ENCODE data around the gene TMEM129.

Gene TMEM129

GRCh38 chr4:1760521-1761071, 39.5 kb upstream of the TMEM129 start:
- ChIA-PET POLR2A (no interaction called here), CTCF (no interaction called here)
- H3K4me1 ChIP-seq (ENCODE audit: control insufficient read depth, insufficient read depth, low read length): no peaks in the 10 kb centered on the region
- H3K27ac ChIP-seq (ENCODE audit: extremely low read depth, low read depth, low read length): no peak overlapping the region
- no peak overlapping the region for H3K4me3 ChIP-seq (ENCODE audit: low read depth, low read length)
- H3K9me3 ChIP-seq (ENCODE audit: control insufficient read depth, insufficient read depth, low read depth, low read length): no peaks in the 10 kb centered on the region
- no peaks in the 10 kb centered on the region for H3K36me3 ChIP-seq (ENCODE audit: control insufficient read depth in 2 of 2, insufficient read depth in 1 of 2, low read length in 2 of 2)
- TF ChIP-seq ZNF169 (tag by site-specific recombination; IDR thresholded peaks at IDR 0.05) (no peak), ZNF174 (tag by site-specific recombination; IDR thresholded peaks at IDR 0.05) (no peak), EGR2 (tag by site-specific recombination; IDR thresholded peaks at IDR 0.05; ENCODE audit: low read depth) (peak; percentile 9; the same call in 1 of the 2 replicates), ZNF529 (tag by site-specific recombination; IDR thresholded peaks at IDR 0.05; ENCODE audit: insufficient replicate concordance) (no peak), ZNF248 (tag by site-specific recombination; IDR thresholded peaks at IDR 0.05) (no peak), KLF1 (tag by site-specific recombination; IDR thresholded peaks at IDR 0.05) (peak; percentile 91), ZFP37 (tag by site-specific recombination; IDR thresholded peaks at IDR 0.05) (no peak), IKZF3 (tag by site-specific recombination; IDR thresholded peaks at IDR 0.05) (no peak), ZNF2 (tag by site-specific recombination; IDR thresholded peaks at IDR 0.05) (no peak), SP2 (tag by site-specific recombination; IDR thresholded peaks at IDR 0.05) (peak; percentile 41; the same call in 1 of the 2 replicates), GFI1B (tag by site-specific recombination; IDR thresholded peaks at IDR 0.05) (no peak), ZNF362 (tag by site-specific recombination; IDR thresholded peaks at IDR 0.05) (no peak), HOXC10 (CRISPR knock-in tag; IDR thresholded peaks at IDR 0.05) (no peak), RBAK (tag by site-specific recombination; IDR thresholded peaks at IDR 0.05) (no peak), ZNF514 (tag by site-specific recombination; IDR thresholded peaks at IDR 0.05) (no peak), ZNF785 (tag by site-specific recombination; IDR thresholded peaks at IDR 0.05) (no peak), ZNF354C (tag by site-specific recombination; IDR thresholded peaks at IDR 0.05; ENCODE audit: borderline replicate concordance, low read depth) (no peak), OVOL3 (tag by site-specific recombination; IDR thresholded peaks at IDR 0.05) (no peak), ZBTB17 (tag by site-specific recombination; IDR thresholded peaks at IDR 0.05) (no peak), SALL2 (tag by site-specific recombination; IDR thresholded peaks at IDR 0.05; ENCODE audit: borderline replicate concordance) (no peak), SP7 (tag by site-specific recombination; IDR thresholded peaks at IDR 0.05) (no peak), GLIS1 (tag by site-specific recombination; IDR thresholded peaks at IDR 0.05) (peak; percentile 42; the same call in 1 of the 2 replicates), CTCF (tag by site-specific recombination; IDR thresholded peaks at IDR 0.05) (no peak), ZNF132 (tag by site-specific recombination; IDR thresholded peaks at IDR 0.05; ENCODE audit: borderline replicate concordance) (no peak), ZNF843 (tag by site-specific recombination; IDR thresholded peaks at IDR 0.05) (no peak), ZNF558 (tag by site-specific recombination; IDR thresholded peaks at IDR 0.05) (no peak), ZNF837 (tag by site-specific recombination; IDR thresholded peaks at IDR 0.05) (no peak)
- TF ChIP-seq, protein P1, sequence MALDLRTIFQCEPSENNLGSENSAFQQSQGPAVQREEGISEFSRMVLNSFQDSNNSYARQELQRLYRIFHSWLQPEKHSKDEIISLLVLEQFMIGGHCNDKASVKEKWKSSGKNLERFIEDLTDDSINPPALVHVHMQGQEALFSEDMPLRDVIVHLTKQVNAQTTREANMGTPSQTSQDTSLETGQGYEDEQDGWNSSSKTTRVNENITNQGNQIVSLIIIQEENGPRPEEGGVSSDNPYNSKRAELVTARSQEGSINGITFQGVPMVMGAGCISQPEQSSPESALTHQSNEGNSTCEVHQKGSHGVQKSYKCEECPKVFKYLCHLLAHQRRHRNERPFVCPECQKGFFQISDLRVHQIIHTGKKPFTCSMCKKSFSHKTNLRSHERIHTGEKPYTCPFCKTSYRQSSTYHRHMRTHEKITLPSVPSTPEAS (tag by site-specific recombination; IDR thresholded peaks at IDR 0.05): no peak
- TF ChIP-seq, protein P2, sequence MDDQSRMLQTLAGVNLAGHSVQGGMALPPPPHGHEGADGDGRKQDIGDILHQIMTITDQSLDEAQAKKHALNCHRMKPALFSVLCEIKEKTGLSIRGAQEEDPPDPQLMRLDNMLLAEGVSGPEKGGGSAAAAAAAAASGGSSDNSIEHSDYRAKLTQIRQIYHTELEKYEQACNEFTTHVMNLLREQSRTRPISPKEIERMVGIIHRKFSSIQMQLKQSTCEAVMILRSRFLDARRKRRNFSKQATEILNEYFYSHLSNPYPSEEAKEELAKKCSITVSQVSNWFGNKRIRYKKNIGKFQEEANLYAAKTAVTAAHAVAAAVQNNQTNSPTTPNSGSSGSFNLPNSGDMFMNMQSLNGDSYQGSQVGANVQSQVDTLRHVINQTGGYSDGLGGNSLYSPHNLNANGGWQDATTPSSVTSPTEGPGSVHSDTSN (CRISPR knock-in tag; IDR thresholded peaks at IDR 0.05): no peak
- TF ChIP-seq, protein P3, sequence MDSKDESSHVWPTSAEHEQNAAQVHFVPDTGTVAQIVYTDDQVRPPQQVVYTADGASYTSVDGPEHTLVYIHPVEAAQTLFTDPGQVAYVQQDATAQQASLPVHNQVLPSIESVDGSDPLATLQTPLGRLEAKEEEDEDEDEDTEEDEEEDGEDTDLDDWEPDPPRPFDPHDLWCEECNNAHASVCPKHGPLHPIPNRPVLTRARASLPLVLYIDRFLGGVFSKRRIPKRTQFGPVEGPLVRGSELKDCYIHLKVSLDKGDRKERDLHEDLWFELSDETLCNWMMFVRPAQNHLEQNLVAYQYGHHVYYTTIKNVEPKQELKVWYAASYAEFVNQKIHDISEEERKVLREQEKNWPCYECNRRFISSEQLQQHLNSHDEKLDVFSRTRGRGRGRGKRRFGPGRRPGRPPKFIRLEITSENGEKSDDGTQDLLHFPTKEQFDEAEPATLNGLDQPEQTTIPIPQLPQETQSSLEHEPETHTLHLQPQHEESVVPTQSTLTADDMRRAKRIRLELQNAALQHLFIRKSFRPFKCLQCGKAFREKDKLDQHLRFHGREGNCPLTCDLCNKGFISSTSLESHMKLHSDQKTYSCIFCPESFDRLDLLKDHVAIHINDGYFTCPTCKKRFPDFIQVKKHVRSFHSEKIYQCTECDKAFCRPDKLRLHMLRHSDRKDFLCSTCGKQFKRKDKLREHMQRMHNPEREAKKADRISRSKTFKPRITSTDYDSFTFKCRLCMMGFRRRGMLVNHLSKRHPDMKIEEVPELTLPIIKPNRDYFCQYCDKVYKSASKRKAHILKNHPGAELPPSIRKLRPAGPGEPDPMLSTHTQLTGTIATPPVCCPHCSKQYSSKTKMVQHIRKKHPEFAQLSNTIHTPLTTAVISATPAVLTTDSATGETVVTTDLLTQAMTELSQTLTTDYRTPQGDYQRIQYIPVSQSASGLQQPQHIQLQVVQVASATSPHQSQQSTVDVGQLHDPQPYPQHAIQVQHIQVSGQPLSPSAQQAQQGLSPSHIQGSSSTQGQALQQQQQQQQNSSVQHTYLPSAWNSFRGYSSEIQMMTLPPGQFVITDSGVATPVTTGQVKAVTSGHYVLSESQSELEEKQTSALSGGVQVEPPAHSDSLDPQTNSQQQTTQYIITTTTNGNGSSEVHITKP (tag by site-specific recombination; IDR thresholded peaks at IDR 0.05): no peak
